Karpas-422 (cell line): ENCODE measurements around the gene SNRPA1. TPM values are rescaled to one million over a fixed set of nuclear protein-coding genes. Genes with fewer than 3 reads are reported as not detected.

ENCODE experiments used
- DNase-seq: peaks from one replicate; pipeline ENCODE4 v3.0.0-alpha.2; 2015
- H2AFZ ChIP-seq: fragments of 200-600 bp; sonication (generic); 2 replicates; pipeline ENCODE4 v1.6.1; 2014; ENCODE audit warnings: antibody characterized with exemption, low read length, mixed read lengths
- H3K27ac ChIP-seq: fragments of 200-600 bp; sonication (generic); 2 replicates; pipeline ENCODE4 v1.5.1; 2014; ENCODE audit warnings: mild to moderate bottlenecking, low read length, moderate library complexity
- H3K27me3 ChIP-seq: fragments of 200-600 bp; sonication (generic); 2 replicates; pipeline ENCODE4 v1.6.1; 2014; ENCODE audit warnings: low read length, mixed read lengths
- H3K36me3 ChIP-seq: fragments of 200-600 bp; sonication (generic); 2 replicates; pipeline ENCODE4 v1.6.1; 2014; ENCODE audit warnings: low read length, mixed read lengths; ENCODE audit not compliant: insufficient read depth
- H3K4me1 ChIP-seq: fragments of 200-600 bp; sonication (generic); 2 replicates; pipeline ENCODE4 v1.6.1; 2014; ENCODE audit warnings: mild to moderate bottlenecking, low read length, mixed read lengths
- H3K4me2 ChIP-seq: fragments of 200-600 bp; sonication (generic); 2 replicates; pipeline ENCODE4 v1.6.1; 2014; ENCODE audit warnings: low read length, low read depth, mild to moderate bottlenecking; ENCODE audit not compliant: poor library complexity, severe bottlenecking
- H3K4me3 ChIP-seq: fragments of 200-600 bp; sonication (generic); 2 replicates; pipeline ENCODE4 v1.5.1; 2014; ENCODE audit warnings: mild to moderate bottlenecking, antibody characterized with exemption, low read length, mixed read lengths
- H3K79me2 ChIP-seq: fragments of 200-600 bp; sonication (generic); 2 replicates; pipeline ENCODE4 v1.6.1; 2014; ENCODE audit warnings: mild to moderate bottlenecking, low read length, mixed read lengths
- H3K9ac ChIP-seq: fragments of 200-600 bp; sonication (generic); 2 replicates; pipeline ENCODE4 v1.6.0; 2014; ENCODE audit warnings: low read length
- H3K9me2 ChIP-seq: fragments of 200-600 bp; sonication (generic), shearing (Covaris generic); replicated peaks from 2 replicates; pipeline ENCODE4 v1.6.0; 2014; ENCODE audit warnings: mild to moderate bottlenecking, low read length, moderate library complexity; ENCODE audit not compliant: insufficient read depth
- H3K9me3 ChIP-seq: fragments of 300-700, 200-600 bp; sonication (generic); 2 replicates; pipeline ENCODE4 v1.6.1; 2014; ENCODE audit warnings: low read length, mixed read lengths
- H4K20me1 ChIP-seq: fragments of 200-600 bp; sonication (generic); 2 replicates; pipeline ENCODE4 v1.6.1; 2014; ENCODE audit warnings: mild to moderate bottlenecking, antibody characterized with exemption, low read length, low read depth; ENCODE audit not compliant: insufficient read depth
- total RNA-seq: library from RNA; depleted of rRNA; stranded (reverse); fragments of >200 nt; shearing (Covaris generic); gene quantifications from 2 replicates; pipeline ENCODE4 v1.2.3, GENCODE V29; 2014; ENCODE audit warnings: low replicate concordance; rRNA removed

Gene SNRPA1
- total RNA-seq, 1 experiment from 2014 or later, result 52.3 TPM

GRCh38 chr15:101240358-101240757 lies 54.7 kb downstream of the SNRPA1 start:
- Histone ChIP-seq H3K79me2 (peaks cover 61% of the 10 kb centered on the region), H3K36me3 (no peaks in the 10 kb centered on the region), H3K4me2 (no peak overlapping the region), H3K9ac (no peak overlapping the region), H3K4me1 (peaks cover 17% of the 10 kb centered on the region), H3K9me2 (no peaks in the 10 kb centered on the region), H3K9me3 (no peaks in the 10 kb centered on the region), H2AFZ (no peak overlapping the region), H3K27ac (no peak overlapping the region), H3K27me3 (no peaks in the 10 kb centered on the region), H3K4me3 (no peak overlapping the region), H4K20me1 (peaks cover 13% of the 10 kb centered on the region)
- DNase-seq, result no peak

- Histone ChIP-seq H3K27ac (no peak overlapping the region), H3K79me2 (peaks cover 55% of the 10 kb centered on the region), H4K20me1 (peaks cover 7% of the 10 kb centered on the region; the same call in 1 of the 2 replicates), H3K4me1 (peaks cover 17% of the 10 kb centered on the region), H3K9me3 (no peaks in the 10 kb centered on the region), H3K9me2 (no peaks in the 10 kb centered on the region), H3K36me3 (no peaks in the 10 kb centered on the region), H3K4me2 (no peak overlapping the region), H2AFZ (no peak overlapping the region), H3K9ac (no peak overlapping the region), H3K27me3 (no peaks in the 10 kb centered on the region), H3K4me3 (no peak overlapping the region)
- no peak for DNase-seq
Observed at GRCh38 chr15:101239724-101240136, 55.3 kb downstream of the SNRPA1 start.

- Histone ChIP-seq H3K36me3 (no peaks in the 10 kb centered on the region), H4K20me1 (peaks cover 2% of the 10 kb centered on the region; the same call in 1 of the 2 replicates), H3K4me2 (no peak overlapping the region), H3K27me3 (no peaks in the 10 kb centered on the region), H2AFZ (no peak overlapping the region), H3K4me1 (peaks cover 3% of the 10 kb centered on the region), H3K9ac (no peak overlapping the region), H3K4me3 (no peak overlapping the region), H3K9me2 (no peaks in the 10 kb centered on the region), H3K27ac (no peak overlapping the region), H3K9me3 (no peaks in the 10 kb centered on the region), H3K79me2 (peaks cover 48% of the 10 kb centered on the region)
- no peak for DNase-seq
Observed at GRCh38 chr15:101237251-101237650, 57.8 kb downstream of the SNRPA1 start.

- H3K27ac ChIP-seq, result no peak overlapping the region
- H4K20me1 ChIP-seq, result no peaks in the 10 kb centered on the region; the same call in 1 of the 2 replicates
- peaks cover 21% of the 10 kb centered on the region for H3K79me2 ChIP-seq
Observed at GRCh38 chr15:101233651-101234280, 61.3 kb downstream of the SNRPA1 start.

GRCh38 chr15:101232677-101233076 lies 62.4 kb downstream of the SNRPA1 start:
- Histone ChIP-seq H3K27me3 (no peaks in the 10 kb centered on the region), H3K27ac (no peak overlapping the region), H3K4me2 (no peak overlapping the region), H3K36me3 (no peaks in the 10 kb centered on the region), H2AFZ (no peak overlapping the region), H3K9ac (no peak overlapping the region), H3K79me2 (peaks cover 27% of the 10 kb centered on the region), H4K20me1 (no peaks in the 10 kb centered on the region; the same call in 1 of the 2 replicates), H3K9me3 (no peaks in the 10 kb centered on the region), H3K4me3 (no peak overlapping the region), H3K9me2 (no peaks in the 10 kb centered on the region), H3K4me1 (no peaks in the 10 kb centered on the region)
- no peak for DNase-seq

More at GRCh38 chr15:101233651-101234280, 61.3 kb downstream of the SNRPA1 start:
- Histone ChIP-seq H3K9me3 (no peaks in the 10 kb centered on the region), H3K4me1 (no peaks in the 10 kb centered on the region), H3K4me3 (no peak overlapping the region), H3K9ac (no peak overlapping the region), H2AFZ (no peak overlapping the region), H3K9me2 (no peaks in the 10 kb centered on the region), H3K36me3 (no peaks in the 10 kb centered on the region), H3K4me2 (no peak overlapping the region), H3K27me3 (no peaks in the 10 kb centered on the region)
- no peak for DNase-seq

Other genes with a start within 250 kb of the SNRPA1 start
- gene CHSY1, start 43.2 kb downstream of the SNRPA1 start, total RNA-seq, result 10.5 and 11.4 TPM in 2 replicates
- 14.9 and 27.2 TPM in 2 replicates for gene SELENOS, start 17.8 kb downstream of the SNRPA1 start, total RNA-seq
- 0.19 TPM in 1 of 2 replicates, not detected in the other for gene PCSK6, start 194.5 kb upstream of the SNRPA1 start, total RNA-seq